NCI-H82 treated with DMSO at 0.1 percent for 48 hours (cell line): ENCODE measurements around the gene GNG4.
A peak's percentile ranks its signal among the peaks of the same experiment; 100 is the strongest.
"Not testable (repeated sequence)": the region's sequence is repeated elsewhere in the genome, so short reads cannot be mapped to it uniquely, and the experiment has no call there.

Experiments used
- DNase-seq: peaks from one replicate; lab custom pipeline; 2025; ENCODE audit not compliant: unreplicated experiment; lab: John Stamatoyannopoulos, UW

The GNG4 gene

GRCh38 chr1:235546369-235547155 lies 103.0 kb downstream of the GNG4 start:
- DNase-seq, result not testable (repeated sequence)

DNA sequence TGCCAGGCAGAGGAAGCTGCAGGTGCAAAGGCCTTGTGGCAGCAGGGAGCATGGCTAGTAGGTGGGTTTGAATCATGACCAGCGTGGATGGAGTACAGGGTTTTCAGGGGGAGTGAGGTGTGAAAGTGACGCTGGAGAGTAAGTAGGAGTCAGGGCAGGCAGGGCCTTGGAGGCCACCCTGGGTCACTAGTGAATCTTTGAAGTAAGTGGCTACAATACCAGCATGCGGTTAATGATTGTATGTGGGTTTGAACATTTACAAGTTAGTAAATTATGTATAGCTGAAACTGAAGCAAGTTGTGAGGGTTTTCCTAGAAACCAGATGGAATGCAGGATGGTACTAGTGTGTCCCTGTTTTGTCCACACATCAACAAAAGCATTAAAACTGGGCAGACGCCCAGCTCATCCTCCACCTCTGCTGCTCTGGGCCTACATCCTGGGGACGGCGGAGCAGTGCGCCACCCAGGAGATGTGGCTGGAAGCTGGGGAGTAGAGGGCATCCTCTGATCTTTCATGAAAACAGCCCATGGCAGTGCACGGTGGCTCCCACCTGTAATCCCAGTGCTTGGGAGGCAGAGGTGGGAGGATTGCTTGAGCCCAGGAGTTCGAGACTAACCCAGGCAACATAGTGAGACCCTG lies 104.2 kb downstream of the GNG4 start:
- DNase-seq, result no peak

GRCh38 chr1:235542845-235543244 lies 106.7 kb downstream of the GNG4 start:
- not testable (repeated sequence) for DNase-seq

GRCh38 chr1:235533476-235534168 lies 116.0 kb downstream of the GNG4 start:
- peak; percentile 47 for DNase-seq

DNA sequence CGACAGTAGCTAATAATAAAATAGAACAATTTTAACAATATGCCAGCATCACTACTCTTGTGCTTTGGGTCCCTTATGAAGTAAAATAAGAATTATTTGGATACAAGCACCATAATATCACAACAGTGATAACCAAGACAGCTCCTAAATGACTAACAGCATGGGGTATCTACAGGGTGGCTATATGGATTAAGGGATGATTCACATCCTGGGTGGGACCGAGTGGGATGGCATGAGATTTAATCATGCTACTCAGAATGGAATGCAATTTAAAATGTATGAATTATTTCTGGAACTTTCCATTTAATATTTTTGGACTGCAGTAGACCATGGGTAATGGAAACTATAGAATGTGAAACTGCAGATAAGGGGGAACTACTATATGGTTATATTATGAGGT lies 117.2 kb downstream of the GNG4 start:
- no peak for DNase-seq

GRCh38 chr1:235527196-235527814 lies 122.3 kb downstream of the GNG4 start:
- DNase-seq, result no peak

- no peak for DNase-seq
Observed at GRCh38 chr1:235525314-235525713, 124.3 kb downstream of the GNG4 start.

GRCh38 chr1:235516862-235517446 lies 132.6 kb downstream of the GNG4 start:
- no peak for DNase-seq

GRCh38 chr1:235515844-235516512 lies 133.6 kb downstream of the GNG4 start:
- peak; percentile 23 for DNase-seq

- DNase-seq, result peak; percentile 77
Observed at GRCh38 chr1:235513495-235514366, 135.9 kb downstream of the GNG4 start.

DNA sequence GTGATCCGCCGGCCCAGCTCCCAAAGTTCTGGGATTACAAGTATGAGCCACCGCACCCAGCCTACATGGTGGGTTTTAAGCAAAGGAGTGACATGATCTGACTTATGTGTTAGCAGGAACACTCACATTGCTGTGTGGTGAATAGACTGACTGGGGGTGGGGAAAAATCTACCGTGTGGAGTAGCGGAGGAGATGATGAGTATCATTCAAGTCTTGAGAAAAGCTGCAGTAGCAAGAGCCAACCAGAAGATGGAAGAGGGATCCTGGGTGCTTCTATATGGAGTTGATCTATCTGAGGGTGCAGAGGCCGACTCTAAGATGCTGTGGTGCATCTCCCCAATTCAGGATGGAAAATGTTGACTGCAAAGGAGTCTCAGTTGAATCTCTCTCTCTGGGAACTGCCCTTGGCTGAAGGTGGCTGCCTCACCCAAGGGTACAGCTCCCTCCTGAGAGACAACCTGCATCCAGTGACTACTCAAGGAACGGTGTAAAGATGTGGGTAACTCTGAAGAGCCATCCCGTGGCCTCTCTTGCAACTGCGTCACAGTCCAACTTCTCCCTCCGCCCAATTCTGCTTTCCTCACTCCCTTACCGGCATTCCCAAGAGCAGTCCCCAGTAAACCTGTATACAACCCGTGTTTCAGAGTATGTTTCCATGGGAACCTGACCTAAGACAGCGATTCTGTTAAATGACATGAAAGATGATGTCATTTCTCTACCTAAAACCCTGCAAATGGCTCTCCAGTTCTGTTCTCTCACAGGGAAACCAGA lies 137.9 kb downstream of the GNG4 start:
- DNase-seq, result no peak

DNA sequence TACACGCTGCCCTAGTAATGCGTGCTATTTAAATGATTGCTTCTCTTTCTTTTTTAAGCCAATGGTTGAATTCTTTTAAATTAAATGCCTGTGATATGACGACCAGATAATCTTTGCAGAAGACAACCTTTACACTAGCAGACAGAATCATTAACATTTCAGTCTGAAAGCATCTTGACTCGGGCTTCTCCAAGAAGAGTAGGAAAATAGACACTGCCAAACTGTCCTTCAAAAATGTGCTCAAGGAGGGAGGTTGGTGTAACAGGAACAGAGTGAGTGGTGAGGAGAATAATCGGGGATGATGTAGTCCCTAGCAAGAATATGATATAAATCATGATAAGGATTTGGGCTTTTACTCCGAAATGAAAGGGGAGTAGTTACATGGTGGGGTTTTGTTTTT lies 138.8 kb downstream of the GNG4 start:
- DNase-seq, result no peak

- DNase-seq, result no peak
Observed at GRCh38 chr1:235507623-235508022, 142.0 kb downstream of the GNG4 start.

GRCh38 chr1:235504494-235505222 lies 144.9 kb downstream of the GNG4 start:
- peak; percentile 98 for DNase-seq

DNA sequence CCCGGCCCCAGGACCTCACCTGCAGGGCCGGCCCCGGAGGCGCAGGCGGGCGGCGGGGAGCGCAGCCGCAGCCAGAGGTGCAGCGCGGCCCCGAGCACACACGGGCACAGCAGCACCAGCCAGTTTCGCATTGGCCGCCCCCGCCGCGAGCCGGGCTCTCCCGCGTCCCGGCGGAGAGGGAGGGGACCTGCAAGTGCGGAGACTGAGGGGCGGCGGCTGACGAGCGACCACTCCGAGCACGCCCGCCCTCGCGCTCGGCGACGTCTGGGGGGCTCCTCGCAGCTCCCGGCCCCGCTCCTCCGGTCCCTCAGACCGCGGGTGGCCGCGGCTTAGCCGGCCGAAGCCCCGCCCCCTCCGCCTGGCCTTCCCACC lies 145.5 kb downstream of the GNG4 start, which contains the start of gene B3GALNT2:
Gene B3GALNT2 (minus strand): TSS at position 331 of the 372 bp plus-strand sequence. CDS start 200 bp downstream, at position 131.
- DNase-seq, result no peak

GRCh38 chr1:235503403-235504121 lies 146.0 kb downstream of the GNG4 start:
- peak; percentile 43 for DNase-seq

- no peak for DNase-seq
Observed at GRCh38 chr1:235502601-235503402, 146.8 kb downstream of the GNG4 start.
